Lower lobe of right lung (tissue), 2 donors: ENCODE results near the gene SKP1. TPM values are rescaled to one million over a fixed set of nuclear protein-coding genes. Genes with fewer than 3 reads are reported as not detected.

ENCODE experiments used
- ATAC-seq, 2 donors: fragments of 200-7000 bp; cut with Tn5 transposase; one replicate each; pipeline ENCODE4 v1.9.1; 2020 to 2022; ENCODE audit warnings: mild to moderate bottlenecking in 2 of 2, moderate library complexity in 2 of 2
- DNase-seq: peaks from one replicate; pipeline ENCODE4 v3.0.0-alpha.2; 2020
- H3K27ac ChIP-seq: fragments of 200-600 bp; one replicate; pipeline ENCODE4 v1.8.0; 2022
- H3K27me3 ChIP-seq: fragments of 200-600 bp; one replicate; pipeline ENCODE4 v1.8.0; 2022; ENCODE audit warnings: low read depth
- H3K36me3 ChIP-seq: fragments of 200-600 bp; one replicate; pipeline ENCODE4 v1.8.0; 2022; ENCODE audit warnings: mild to moderate bottlenecking
- H3K4me1 ChIP-seq: fragments of 200-600 bp; one replicate; pipeline ENCODE4 v1.8.0; 2022
- H3K4me3 ChIP-seq: fragments of 200-600 bp; one replicate; pipeline ENCODE4 v1.8.0; 2022; ENCODE audit warnings: mild to moderate bottlenecking
- H3K9me3 ChIP-seq: fragments of 200-600 bp; one replicate; pipeline ENCODE4 v1.8.0; 2022
- intact Hi-C: fragments of 100-400 bp; cut with DNase I; formaldehyde crosslinking; loops from one replicate; pipeline ENCODE4 v1.11.0; 2022
- total RNA-seq: library from RNA; stranded (reverse); fragmentation: NEBNext Ultra II Directional; extraction: Animal tissue kit (Norgen Biotek cat#: 25700); gene quantifications from one replicate; pipeline ENCODE4 v1.2.1, GENCODE V29; 2021
- TF ChIP-seq, protein P1 (sequence below): fragments of 200-600 bp; IDR thresholded peaks from one replicate; pipeline ENCODE4 v1.8.0; 2022; ENCODE audit warnings: antibody characterized with exemption, mild to moderate bottlenecking
- donor health status: DM: no; HTN: yes; CAD: no; lungs with severe emphysema.

The SKP1 gene
- total RNA-seq, 1 donor from 2014 or later: 249 TPM

DNA sequence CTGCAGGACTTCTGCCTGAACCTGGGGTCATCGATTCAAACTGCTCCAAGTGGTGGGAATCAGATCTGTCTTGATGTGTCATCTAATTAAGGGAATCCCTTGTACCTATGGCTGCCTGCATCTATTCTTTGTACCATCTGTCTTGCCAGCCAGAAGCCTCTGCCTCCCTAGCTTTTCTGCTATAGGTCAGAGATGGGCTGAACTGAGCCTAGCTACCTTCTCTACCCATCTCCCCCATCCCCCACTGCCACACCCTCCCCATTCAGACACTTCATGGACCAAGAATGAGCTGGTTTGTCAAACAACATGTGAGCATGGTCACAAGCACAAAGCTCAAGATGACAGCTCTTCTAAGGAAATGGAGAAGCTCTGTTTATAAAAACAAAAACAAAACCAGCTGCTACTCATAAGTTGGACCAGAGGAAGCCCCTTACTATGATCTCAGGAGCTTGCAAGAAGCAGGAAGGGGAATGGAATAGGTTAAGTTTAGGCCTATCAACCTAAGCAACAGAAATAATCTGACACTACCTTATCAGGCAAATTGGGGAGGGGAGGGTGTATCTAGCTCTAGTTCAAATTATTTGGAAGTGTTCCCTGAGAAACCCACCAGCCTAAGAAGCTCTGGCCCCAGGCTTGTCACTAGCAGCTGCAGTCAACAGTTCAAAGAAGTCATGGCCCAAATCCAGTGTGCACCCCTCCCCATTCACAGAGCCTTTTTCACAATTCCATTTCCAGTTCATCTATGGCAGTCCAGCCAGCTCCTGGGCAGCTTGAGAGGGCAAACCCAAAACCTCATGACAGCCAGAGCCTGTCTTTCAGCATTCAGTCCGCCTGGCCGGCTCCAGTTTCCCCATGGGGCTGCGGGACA lies 29.9 kb downstream of the SKP1 start:
- Histone ChIP-seq H3K4me3 (no peak overlapping the region), H3K27ac (peak overlapping the region; percentile 31), H3K36me3 (peaks cover 97% of the 10 kb centered on the region), H3K27me3 (no peaks in the 10 kb centered on the region), H3K4me1 (peaks cover 46% of the 10 kb centered on the region), H3K9me3 (no peaks in the 10 kb centered on the region)
- ATAC-seq (no peak), DNase-seq (peak; percentile 32)
- intact Hi-C loops: no loop called here
- TF ChIP-seq, protein P1, sequence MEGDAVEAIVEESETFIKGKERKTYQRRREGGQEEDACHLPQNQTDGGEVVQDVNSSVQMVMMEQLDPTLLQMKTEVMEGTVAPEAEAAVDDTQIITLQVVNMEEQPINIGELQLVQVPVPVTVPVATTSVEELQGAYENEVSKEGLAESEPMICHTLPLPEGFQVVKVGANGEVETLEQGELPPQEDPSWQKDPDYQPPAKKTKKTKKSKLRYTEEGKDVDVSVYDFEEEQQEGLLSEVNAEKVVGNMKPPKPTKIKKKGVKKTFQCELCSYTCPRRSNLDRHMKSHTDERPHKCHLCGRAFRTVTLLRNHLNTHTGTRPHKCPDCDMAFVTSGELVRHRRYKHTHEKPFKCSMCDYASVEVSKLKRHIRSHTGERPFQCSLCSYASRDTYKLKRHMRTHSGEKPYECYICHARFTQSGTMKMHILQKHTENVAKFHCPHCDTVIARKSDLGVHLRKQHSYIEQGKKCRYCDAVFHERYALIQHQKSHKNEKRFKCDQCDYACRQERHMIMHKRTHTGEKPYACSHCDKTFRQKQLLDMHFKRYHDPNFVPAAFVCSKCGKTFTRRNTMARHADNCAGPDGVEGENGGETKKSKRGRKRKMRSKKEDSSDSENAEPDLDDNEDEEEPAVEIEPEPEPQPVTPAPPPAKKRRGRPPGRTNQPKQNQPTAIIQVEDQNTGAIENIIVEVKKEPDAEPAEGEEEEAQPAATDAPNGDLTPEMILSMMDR: no peak

DNA sequence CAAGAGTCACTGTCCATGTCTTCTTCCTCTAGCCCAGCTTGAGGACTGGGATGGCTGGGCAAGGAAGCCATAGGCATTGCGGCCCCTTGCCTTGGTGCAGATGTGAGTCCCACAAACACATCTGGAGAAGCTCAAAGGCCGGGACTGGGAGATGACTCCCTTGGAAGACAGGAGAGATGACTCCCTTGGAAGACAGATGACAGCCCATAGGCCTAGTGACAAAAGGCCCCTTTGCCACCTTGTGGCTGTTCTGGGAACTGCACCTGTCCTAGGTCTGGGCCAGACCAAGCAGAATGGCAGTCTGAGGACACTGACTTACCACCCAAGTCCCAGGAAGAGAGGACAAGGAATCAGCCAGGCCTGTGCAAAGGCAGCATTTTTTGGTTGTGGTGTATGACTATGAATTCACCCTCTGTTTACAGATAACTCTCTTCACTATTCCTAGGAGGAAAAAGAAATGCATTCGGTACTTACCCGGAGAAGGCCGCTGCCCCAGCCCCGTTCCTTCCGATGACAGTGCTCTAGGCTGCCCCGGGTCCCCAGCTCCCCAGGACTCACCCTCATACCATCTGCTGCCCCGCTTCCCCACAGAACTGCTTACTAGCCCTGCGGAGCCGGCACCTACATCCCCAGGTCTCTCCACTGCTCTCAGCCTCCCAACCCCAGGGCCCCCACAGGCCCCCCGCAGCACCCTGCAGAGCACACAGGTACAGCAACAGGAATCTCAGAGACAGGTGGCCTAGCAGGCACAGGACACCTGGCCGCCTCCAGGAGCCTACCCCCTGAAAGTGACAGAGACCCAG lies 30.8 kb downstream of the SKP1 start:
- no peak overlapping the region for H3K4me3 ChIP-seq
- DNase-seq: peak; percentile 73
- H3K27ac ChIP-seq: no peak overlapping the region
- no peaks in the 10 kb centered on the region for H3K27me3 ChIP-seq
- TF ChIP-seq, protein P1: peak; percentile 99
- H3K4me1 ChIP-seq: peaks cover 40% of the 10 kb centered on the region
- intact Hi-C loops: no loop called here
- peak; percentile 87 for ATAC-seq
- H3K36me3 ChIP-seq: peaks cover 97% of the 10 kb centered on the region
- no peaks in the 10 kb centered on the region for H3K9me3 ChIP-seq

DNA sequence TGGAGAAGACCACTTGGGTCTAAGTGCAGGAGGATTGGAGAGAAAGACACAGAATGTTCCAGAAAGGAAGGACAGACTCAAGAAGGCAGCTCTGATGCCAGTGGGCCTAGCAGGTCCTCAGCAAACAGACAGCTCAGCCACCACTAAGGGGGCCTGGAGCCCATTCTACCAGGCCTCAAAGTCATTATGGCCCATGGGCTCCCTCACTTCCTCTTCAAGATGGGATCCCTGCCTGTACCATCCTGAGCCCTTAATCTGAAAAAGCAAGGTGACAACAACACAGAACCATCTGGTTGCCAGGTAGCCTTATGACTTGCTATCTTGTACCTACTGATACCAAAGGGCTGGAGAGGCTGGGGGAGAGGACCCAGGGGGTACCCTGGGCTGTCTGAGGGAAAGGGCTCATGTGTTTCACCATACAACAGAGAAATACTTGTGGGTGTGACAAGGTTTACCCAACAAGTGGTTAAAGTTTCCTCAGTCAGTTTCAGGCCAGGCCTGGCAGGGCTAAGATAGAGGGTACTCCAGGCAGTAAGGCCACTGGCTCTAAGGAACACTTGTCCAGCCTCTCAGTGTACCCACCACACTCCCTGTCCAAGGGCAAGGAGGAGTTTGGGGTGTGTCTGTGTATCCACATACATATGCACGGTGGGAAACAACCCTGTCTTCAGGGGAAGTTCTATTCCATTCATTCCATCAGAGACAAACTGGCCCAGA lies 31.6 kb downstream of the SKP1 start:
- Histone ChIP-seq H3K4me1 (peaks cover 40% of the 10 kb centered on the region), H3K9me3 (no peaks in the 10 kb centered on the region), H3K27ac (no peak overlapping the region), H3K4me3 (no peak overlapping the region), H3K36me3 (peaks cover 92% of the 10 kb centered on the region), H3K27me3 (no peaks in the 10 kb centered on the region)
- intact Hi-C loops: no loop called here
- no peak for ATAC-seq
- DNase-seq: no peak
- TF ChIP-seq, protein P1: no peak

DNA sequence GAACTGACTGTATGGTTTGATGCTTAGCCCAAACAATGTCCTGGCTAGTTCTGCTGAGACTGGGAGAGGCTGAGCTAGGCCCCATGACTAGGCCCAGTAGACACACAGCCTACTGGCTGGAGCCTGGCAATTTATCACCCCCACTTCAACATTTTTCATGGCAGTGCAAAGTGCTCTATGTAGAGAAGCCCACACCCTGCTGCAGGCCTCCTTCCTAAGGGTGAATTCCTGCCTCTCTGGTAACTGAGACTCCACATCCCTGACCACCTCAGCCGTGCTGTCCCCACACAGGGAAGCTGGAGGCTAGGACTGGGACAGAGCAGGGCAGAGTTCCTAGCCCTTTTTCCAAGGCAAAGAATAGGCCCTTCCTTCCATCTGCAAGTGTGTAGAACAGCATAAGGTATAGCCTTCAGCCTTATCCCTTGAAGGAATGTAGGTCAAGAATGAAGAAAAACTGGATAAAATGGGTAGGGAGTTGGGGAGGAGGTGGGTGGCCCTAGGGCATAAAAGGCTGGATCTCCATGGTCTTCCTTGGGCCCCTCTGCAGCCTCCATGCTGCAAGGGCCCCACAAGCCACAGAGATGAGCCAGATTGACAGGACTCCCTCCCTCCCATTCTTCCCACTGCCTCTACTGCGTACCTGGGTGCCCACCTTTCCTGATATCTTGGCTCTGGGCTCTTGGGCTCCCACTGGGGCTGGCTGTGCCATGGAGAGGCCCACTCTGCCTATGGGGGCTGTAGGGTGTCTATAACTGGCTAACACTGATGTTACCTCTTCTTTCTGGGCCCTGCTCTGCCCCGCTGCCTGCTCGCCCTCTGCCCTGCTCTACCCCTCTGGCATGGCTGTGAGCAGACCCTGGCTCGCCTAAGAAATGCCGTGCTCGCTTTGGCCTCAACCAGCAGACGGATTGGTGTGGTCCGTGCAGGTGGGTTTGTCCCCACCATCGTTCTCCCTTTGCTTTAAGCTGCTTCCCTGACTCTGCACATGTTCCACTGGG lies 32.5 kb downstream of the SKP1 start:
- no peaks in the 10 kb centered on the region for H3K27me3 ChIP-seq
- intact Hi-C loops: no loop called here
- H3K4me3 ChIP-seq: no peak overlapping the region
- no peaks in the 10 kb centered on the region for H3K9me3 ChIP-seq
- DNase-seq (no peak), ATAC-seq (no peak)
- no peak overlapping the region for H3K27ac ChIP-seq
- TF ChIP-seq, protein P1: no peak
- H3K4me1 ChIP-seq: peaks cover 33% of the 10 kb centered on the region
- H3K36me3 ChIP-seq: peaks cover 89% of the 10 kb centered on the region
